C1 segment of cervical spinal cord (tissue), 14 donors: ENCODE results near the gene MORF4L1.
A peak's percentile ranks its signal among the peaks of the same experiment; 100 is the strongest.
"Not testable (repeated sequence)": the region's sequence is repeated elsewhere in the genome, so short reads cannot be mapped to it uniquely, and the experiment has no call there.

ENCODE experiments used
- DNase-seq, 14 donors: peaks; one replicate each; lab custom pipeline; 2025; lab: John Stamatoyannopoulos, UW

MORF4L1 gene

GRCh38 chr15:78872155-78872971 lies at the start of gene MORF4L1:
TSS of gene MORF4L1 (plus strand) at chr15:78872890. CDS start at chr15:78873018, 128 bp downstream.
- peak; percentile 83 to 98 (median 95) for DNase-seq

- peak in 4 of 14 donors; percentile 1 to 15 (median 10) for DNase-seq
These were observed 43.8 kb upstream of the MORF4L1 start for GRCh38 chr15:78828920-78829319.

- no peak for DNase-seq
These were observed 42.0 kb upstream of the MORF4L1 start for GRCh38 chr15:78830514-78831228.

GRCh38 chr15:78831229-78832207 lies 41.2 kb upstream of the MORF4L1 start:
- no peak for DNase-seq

GRCh38 chr15:78836333-78836732 lies 36.4 kb upstream of the MORF4L1 start:
- no peak for DNase-seq

- DNase-seq, result no peak
These were observed 35.6 kb upstream of the MORF4L1 start for GRCh38 chr15:78837131-78837530.

GRCh38 chr15:78837543-78837942 lies 35.1 kb upstream of the MORF4L1 start:
- no peak for DNase-seq

GRCh38 chr15:78838489-78838888 lies 34.2 kb upstream of the MORF4L1 start:
- DNase-seq, result peak in 1 of 14 donors; percentile 25

GRCh38 chr15:78839151-78839550 lies 33.5 kb upstream of the MORF4L1 start:
- DNase-seq, result not testable (repeated sequence)

- no peak for DNase-seq
These were observed 31.9 kb upstream of the MORF4L1 start for GRCh38 chr15:78840661-78841375.

- no peak for DNase-seq
These were observed 31.3 kb upstream of the MORF4L1 start for GRCh38 chr15:78841376-78841706.

- no peak for DNase-seq
These were observed 30.8 kb upstream of the MORF4L1 start for GRCh38 chr15:78841891-78842290.

GRCh38 chr15:78842519-78842918 lies 30.2 kb upstream of the MORF4L1 start:
- no peak for DNase-seq

GRCh38 chr15:78846906-78847305 lies 25.8 kb upstream of the MORF4L1 start:
- not testable (repeated sequence) for DNase-seq

GRCh38 chr15:78847387-78847906 lies 25.2 kb upstream of the MORF4L1 start:
- not testable (repeated sequence) for DNase-seq

- DNase-seq, result no peak
These were observed 22.3 kb upstream of the MORF4L1 start for GRCh38 chr15:78850352-78850751.

- DNase-seq, result peak in 10 of 14 donors; percentile 15 to 59 (median 40)
These were observed 21.5 kb upstream of the MORF4L1 start for GRCh38 chr15:78850941-78851755.

- no peak for DNase-seq
These were observed 19.2 kb upstream of the MORF4L1 start for GRCh38 chr15:78853500-78853899.

GRCh38 chr15:78854833-78855372 lies 17.8 kb upstream of the MORF4L1 start:
- no peak for DNase-seq

GRCh38 chr15:78855746-78856145 lies 16.9 kb upstream of the MORF4L1 start:
- no peak for DNase-seq
